HL-60 (cell line): Measurements from ENCODE around the gene KRTAP5-2.

Experiments
- DNase-seq, 2 experiments: peaks; one replicate each; pipeline ENCODE4 v3.0.0-alpha.2; 2010 to 2020; ENCODE audit warnings: low read depth in 1 of 2, low spot score in 1 of 2
- H3K27ac ChIP-seq: fragments of 250-450 bp; sonication (Bioruptor Pico); replicated peaks from 2 replicates; pipeline ENCODE4 v1.5.1; 2020; ENCODE audit warnings: mild to moderate bottlenecking, moderate library complexity
- H3K27me3 ChIP-seq: fragments of 250-450 bp; sonication (Bioruptor Pico); 2 replicates; pipeline ENCODE4 v1.5.1; 2021; ENCODE audit warnings: mild to moderate bottlenecking, moderate library complexity; ENCODE audit not compliant: insufficient read depth, poor library complexity, severe bottlenecking
- H3K4me3 ChIP-seq: replicated peaks from 2 replicates; pipeline ENCODE4 v1.5.1; 2011; ENCODE audit warnings: mild to moderate bottlenecking, control low read depth, low read length; ENCODE audit not compliant: insufficient read depth
- GABPA ChIP-seq: IDR thresholded peaks from 2 replicates; pipeline ENCODE4 v1.6.1; 2012; ENCODE audit warnings: low read depth
- POLR2AphosphoS5 ChIP-seq: IDR thresholded peaks from 2 replicates; pipeline ENCODE4 v1.6.1; 2012; ENCODE audit warnings: low read depth
- SPI1 ChIP-seq: IDR thresholded peaks from 2 replicates; pipeline ENCODE4 v1.6.1; 2012; ENCODE audit warnings: low read depth, mild to moderate bottlenecking, borderline replicate concordance
- TF ChIP-seq, protein P1 (sequence below): IDR thresholded peaks from one replicate; pipeline ENCODE4 v1.5.1; 2011; ENCODE audit warnings: low read length, control low read depth, inconsistent platforms; ENCODE audit not compliant: insufficient read depth
- TF ChIP-seq, protein P2 (sequence below): IDR thresholded peaks from 2 replicates; pipeline ENCODE4 v1.6.1; 2012; ENCODE audit warnings: low read depth; ENCODE audit not compliant: insufficient replicate concordance

Gene KRTAP5-2

DNA sequence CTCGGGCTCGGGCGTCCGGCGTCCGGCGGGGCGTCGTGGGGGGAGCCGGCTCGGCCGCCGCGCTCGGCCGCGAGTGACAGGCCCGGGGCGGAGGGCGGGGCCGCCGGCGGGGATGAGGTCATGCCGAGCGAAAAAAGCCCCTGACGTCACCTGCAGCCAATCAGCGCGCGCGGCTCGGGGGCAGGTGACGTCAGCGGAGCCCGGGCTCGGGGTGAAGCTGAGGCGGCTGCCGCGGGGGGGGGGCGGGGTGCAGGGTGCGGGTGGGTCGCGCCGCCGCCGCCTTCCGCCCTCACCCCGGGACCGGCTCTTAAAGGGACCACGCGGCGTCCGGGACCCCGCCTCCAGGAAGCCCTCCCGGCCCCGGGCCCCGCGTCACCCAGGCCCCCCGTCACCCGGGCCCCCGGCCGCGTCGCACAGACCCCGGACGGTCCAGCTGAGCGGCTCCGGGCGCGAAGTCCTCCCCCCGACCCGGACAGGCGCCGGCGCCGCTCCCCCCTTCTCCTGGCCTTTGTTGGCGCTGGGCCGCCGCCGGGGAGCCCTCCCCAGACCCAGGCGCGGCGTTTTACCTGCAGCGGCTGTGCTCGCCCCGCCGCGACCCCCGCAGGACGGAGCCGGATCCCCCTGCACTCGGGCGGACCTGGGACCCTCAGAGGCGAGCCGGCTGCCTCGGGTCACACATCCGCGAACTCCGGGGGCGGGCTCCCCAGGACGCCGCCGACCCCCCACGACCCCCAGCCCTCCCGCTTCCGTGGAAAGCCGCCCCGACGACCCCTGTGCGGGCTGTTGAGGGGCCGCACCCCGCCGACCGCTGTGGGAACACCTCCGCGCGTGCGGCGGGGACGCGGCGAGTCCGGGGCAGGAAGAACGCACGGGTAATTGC lies 25.7 kb downstream of the KRTAP5-2 start, which contains the start of gene DUSP8:
Gene DUSP8, minus strand, starts transcription at position 75 of the 880 bp plus-strand sequence. CDS start 6,445 bp downstream, outside the sequence.
- DNase-seq: peak; percentile 40 to 56
- Histone ChIP-seq H3K27ac (no peak within 1 kb of the TSS), H3K4me3 (peak within 1 kb of the TSS; percentile 30), H3K27me3 (peaks cover 48% of the 10 kb centered on the region)
- TF ChIP-seq SPI1: no peak

DNA sequence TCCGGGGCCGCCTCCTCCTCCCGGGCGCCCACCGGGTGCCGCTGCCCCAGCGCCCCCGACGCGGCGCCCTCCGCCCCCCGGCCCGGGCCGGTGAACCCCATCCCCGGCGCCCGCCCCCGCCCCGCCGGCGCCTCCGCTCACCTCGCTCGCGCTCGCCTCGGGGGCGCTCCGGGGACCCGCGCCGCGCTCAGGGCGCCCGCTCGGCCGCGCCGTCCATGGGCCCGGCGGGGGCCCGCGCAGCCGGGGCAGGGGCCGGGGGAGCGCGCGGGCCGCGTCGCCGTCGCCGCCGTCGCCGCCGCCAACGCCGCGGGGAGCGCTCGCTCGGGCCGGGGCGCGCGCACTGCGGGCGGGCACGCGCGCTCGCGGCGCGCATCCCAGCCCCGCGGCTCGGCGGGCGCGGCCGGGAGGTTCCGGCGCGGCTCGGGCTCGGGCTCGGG lies 26.3 kb downstream of the KRTAP5-2 start:
- peaks cover 50% of the 10 kb centered on the region for H3K27me3 ChIP-seq
- 0 out of 2 replicates have a peak overlapping the region, but pooled peaks have one; percentile 30 for H3K4me3 ChIP-seq
- TF ChIP-seq GABPA: no peak

DNA sequence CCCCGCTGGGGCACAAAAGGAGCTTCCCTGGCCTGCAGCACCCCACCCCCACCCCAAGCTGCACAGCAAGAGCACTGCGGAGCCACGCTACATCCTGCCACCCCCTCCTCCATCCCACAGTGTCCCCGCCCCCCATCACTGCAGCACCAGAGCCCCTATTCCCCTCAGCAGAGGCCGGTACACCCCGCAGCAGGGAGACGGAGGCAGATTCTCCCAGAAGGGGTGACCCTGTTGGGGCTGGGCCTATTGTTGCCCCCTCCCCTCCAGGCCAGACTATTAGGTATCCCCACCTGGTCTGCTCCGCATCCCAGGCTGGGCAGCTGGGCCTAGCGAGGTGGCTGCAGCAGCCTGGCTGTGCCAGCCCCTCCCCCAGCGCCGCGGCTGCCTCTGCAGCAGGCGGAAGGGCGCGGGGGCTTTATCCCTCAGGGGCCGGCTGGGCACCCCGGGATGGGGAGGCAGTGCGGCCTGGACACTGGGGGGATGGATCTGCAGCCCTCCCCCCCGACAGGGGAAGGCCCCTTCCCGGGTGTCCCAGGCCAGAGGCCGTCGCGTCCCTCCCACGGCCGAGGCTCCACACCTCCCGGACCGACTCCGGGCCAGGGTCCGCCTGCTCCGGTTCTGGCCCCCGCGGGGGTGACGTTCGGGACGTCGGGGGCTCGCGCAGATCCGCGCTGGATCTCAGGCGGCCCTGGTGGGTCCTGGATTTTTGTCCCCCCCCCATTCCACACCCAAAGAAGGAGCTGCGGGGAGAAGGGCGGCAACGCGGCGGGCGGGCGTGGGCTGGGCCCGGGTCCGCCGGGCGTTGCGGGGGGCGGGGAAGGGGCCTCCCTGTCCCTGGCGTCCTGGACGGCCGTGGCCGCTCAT lies 27.0 kb downstream of the KRTAP5-2 start:
- peaks cover 50% of the 10 kb centered on the region for H3K27me3 ChIP-seq
- TF ChIP-seq SPI1 (no peak), POLR2AphosphoS5 (no peak), GABPA (no peak)
- TF ChIP-seq, protein P1, sequence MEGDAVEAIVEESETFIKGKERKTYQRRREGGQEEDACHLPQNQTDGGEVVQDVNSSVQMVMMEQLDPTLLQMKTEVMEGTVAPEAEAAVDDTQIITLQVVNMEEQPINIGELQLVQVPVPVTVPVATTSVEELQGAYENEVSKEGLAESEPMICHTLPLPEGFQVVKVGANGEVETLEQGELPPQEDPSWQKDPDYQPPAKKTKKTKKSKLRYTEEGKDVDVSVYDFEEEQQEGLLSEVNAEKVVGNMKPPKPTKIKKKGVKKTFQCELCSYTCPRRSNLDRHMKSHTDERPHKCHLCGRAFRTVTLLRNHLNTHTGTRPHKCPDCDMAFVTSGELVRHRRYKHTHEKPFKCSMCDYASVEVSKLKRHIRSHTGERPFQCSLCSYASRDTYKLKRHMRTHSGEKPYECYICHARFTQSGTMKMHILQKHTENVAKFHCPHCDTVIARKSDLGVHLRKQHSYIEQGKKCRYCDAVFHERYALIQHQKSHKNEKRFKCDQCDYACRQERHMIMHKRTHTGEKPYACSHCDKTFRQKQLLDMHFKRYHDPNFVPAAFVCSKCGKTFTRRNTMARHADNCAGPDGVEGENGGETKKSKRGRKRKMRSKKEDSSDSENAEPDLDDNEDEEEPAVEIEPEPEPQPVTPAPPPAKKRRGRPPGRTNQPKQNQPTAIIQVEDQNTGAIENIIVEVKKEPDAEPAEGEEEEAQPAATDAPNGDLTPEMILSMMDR: no peak
- TF ChIP-seq, protein P2, sequence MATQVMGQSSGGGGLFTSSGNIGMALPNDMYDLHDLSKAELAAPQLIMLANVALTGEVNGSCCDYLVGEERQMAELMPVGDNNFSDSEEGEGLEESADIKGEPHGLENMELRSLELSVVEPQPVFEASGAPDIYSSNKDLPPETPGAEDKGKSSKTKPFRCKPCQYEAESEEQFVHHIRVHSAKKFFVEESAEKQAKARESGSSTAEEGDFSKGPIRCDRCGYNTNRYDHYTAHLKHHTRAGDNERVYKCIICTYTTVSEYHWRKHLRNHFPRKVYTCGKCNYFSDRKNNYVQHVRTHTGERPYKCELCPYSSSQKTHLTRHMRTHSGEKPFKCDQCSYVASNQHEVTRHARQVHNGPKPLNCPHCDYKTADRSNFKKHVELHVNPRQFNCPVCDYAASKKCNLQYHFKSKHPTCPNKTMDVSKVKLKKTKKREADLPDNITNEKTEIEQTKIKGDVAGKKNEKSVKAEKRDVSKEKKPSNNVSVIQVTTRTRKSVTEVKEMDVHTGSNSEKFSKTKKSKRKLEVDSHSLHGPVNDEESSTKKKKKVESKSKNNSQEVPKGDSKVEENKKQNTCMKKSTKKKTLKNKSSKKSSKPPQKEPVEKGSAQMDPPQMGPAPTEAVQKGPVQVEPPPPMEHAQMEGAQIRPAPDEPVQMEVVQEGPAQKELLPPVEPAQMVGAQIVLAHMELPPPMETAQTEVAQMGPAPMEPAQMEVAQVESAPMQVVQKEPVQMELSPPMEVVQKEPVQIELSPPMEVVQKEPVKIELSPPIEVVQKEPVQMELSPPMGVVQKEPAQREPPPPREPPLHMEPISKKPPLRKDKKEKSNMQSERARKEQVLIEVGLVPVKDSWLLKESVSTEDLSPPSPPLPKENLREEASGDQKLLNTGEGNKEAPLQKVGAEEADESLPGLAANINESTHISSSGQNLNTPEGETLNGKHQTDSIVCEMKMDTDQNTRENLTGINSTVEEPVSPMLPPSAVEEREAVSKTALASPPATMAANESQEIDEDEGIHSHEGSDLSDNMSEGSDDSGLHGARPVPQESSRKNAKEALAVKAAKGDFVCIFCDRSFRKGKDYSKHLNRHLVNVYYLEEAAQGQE: no peak
- H3K4me3 ChIP-seq: no peak overlapping the region
- no peak overlapping the region for H3K27ac ChIP-seq
- DNase-seq: no peak

More for the DNA sequence above, 26.3 kb downstream of the KRTAP5-2 start:
- H3K27ac ChIP-seq: no peak overlapping the region
- peak in 1 of 2 experiments; percentile 22 for DNase-seq

DNA sequence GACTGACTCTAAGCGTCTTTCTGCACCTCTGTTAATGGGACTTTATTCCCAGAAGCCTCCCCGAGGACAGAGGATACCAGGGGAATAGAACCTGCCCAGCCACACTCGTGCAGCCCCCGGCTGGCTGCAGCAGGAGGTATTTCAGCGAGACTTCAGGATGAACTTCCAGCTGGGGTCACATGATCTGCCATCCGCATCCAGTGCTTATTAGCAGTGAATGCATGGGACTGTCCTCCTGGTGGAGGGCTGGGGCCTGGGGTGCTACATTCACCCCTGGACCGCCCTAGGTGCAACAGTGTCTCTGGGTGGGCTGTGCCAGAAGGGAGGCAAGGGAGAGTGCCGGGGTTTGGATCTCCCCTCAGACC lies 27.6 kb downstream of the KRTAP5-2 start:
- no peak for DNase-seq
- Histone ChIP-seq H3K27ac (no peak overlapping the region), H3K27me3 (peaks cover 50% of the 10 kb centered on the region), H3K4me3 (no peak overlapping the region)
- TF ChIP-seq, protein P1: no peak
- TF ChIP-seq SPI1 (no peak), POLR2AphosphoS5 (no peak), GABPA (no peak)
- TF ChIP-seq, protein P2: no peak
